Suppressor macrophage treated with lipopolysaccharide for 1 hour (primary cell): Measurements from ENCODE around the gene MDC1.

ENCODE experiments used
- DNase-seq, 3 donors: peaks; one replicate each; pipeline ENCODE4 v3.0.0-alpha.2; 2020 to 2022

MDC1 gene

DNA sequence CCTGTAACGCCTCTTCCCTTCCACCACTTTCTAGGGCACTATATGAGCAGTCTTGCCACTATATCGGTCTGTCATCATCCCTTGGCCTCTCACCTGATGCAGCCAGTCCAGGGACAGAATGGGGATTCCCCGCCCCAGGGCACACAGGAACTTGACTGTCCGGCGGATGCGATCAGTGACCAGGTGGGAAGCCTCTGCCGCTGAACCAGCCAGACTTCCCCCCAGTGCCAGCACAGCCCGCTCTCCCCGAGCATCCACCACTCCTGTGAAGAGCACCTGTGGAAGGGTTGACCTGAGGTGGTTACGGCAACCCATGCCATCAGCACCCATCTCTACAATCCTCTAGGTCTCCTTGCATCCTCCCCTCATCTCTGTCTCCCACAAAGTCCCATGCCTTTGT, 14.1 kb downstream of the MDC1 start:
- DNase-seq, result no peak

DNA sequence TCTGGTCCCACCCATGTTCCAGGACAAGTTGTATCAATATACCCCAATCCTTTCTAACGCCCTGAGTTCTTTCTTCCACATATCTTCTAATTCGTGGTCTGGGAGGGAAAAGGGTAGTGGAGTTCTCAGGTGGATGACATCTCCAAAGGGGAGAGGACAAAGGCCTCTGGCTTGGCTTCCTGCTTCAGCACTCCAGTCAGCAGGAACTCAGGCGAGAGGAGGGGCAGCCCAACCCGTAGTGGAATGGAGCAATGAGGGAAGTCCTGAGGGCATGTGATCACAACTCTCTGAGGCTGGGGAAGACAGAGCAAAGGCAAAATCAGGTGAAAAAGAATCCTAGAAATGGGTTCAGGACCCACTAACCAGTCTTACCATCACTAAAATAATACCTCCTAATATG, 16.7 kb downstream of the MDC1 start:
- peak; percentile 65 to 81 (median 77) for DNase-seq

- DNase-seq, result no peak
Measured at GRCh38 chr6:30696432-30696831, 20.6 kb downstream of the MDC1 start.

DNA sequence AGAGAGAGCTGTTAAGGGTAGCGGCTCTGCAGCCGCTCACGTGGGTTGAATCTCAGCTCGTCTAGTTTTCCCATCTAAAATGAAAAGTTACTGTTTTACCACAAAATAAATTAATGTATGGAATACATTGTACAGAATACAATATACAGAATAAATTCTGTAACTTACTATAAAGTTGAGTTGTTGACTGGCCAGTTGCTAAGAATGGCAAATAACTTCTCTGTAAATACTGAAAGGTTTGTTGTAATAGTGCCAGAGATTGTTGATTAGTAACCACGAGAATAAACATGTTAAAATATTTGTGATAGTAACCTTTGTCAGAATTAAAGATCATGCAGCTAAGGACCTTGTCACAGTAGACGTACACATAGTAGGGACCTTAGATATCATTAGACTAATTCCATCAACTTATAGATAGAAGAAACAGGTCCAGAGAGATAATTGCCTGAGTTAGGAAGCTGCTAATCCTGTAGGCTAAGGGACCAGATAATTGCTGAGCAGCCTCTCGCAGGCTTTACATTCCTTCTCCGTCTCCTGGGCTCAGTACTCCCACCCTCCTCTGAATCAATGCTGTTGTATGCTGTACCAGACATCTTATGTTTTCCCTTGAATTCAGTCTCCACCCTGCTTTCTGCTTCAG, 25.8 kb downstream of the MDC1 start:
- DNase-seq, result no peak

- DNase-seq, result peak; percentile 87 to 97 (median 93)
Measured at GRCh38 chr6:30690403-30691207, 26.5 kb downstream of the MDC1 start, which contains the start of gene NRM. Gene NRM, minus strand, starts transcription at chr6:30690984. Its CDS starts 10 bp downstream, at chr6:30690974.

GRCh38 chr6:30689985-30690384, 27.1 kb downstream of the MDC1 start:
- DNase-seq, result no peak

- no peak for DNase-seq
Measured at GRCh38 chr6:30689022-30689865, 27.8 kb downstream of the MDC1 start.

DNA sequence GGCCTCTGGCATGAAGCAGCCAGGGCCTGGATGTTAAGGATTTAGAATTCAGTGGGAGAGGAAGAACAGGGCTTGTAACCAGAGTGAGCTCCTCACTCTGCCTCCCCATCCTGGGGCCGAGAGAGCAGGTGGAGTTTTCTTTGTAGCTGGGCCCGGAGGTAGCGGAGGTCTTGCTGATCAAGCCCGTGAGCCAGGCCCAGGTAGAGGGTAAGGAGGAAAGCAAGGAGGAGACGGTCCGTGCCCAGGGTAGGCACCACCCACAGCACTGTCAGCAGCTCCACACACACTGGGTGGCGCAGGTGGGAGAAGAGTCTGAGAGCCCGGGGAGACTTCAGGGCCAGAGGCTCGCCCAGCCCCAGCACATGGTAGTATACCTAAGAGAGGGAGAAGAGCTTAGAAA, 28.5 kb downstream of the MDC1 start:
- no peak for DNase-seq

- peak in 1 of 3 donors; percentile 38 for DNase-seq
Measured at GRCh38 chr6:30687659-30688431, 29.2 kb downstream of the MDC1 start.

GRCh38 chr6:30686908-30687658, 30.0 kb downstream of the MDC1 start:
- DNase-seq, result peak; percentile 94 to 97 (median 94)

- DNase-seq, result peak; percentile 83 to 96 (median 92)
Measured at GRCh38 chr6:30686009-30686907, 30.8 kb downstream of the MDC1 start, which contains the start of gene PPP1R18. Gene PPP1R18, minus strand, starts transcription at chr6:30686645. Its CDS starts 627 bp downstream, at chr6:30686018.

DNA sequence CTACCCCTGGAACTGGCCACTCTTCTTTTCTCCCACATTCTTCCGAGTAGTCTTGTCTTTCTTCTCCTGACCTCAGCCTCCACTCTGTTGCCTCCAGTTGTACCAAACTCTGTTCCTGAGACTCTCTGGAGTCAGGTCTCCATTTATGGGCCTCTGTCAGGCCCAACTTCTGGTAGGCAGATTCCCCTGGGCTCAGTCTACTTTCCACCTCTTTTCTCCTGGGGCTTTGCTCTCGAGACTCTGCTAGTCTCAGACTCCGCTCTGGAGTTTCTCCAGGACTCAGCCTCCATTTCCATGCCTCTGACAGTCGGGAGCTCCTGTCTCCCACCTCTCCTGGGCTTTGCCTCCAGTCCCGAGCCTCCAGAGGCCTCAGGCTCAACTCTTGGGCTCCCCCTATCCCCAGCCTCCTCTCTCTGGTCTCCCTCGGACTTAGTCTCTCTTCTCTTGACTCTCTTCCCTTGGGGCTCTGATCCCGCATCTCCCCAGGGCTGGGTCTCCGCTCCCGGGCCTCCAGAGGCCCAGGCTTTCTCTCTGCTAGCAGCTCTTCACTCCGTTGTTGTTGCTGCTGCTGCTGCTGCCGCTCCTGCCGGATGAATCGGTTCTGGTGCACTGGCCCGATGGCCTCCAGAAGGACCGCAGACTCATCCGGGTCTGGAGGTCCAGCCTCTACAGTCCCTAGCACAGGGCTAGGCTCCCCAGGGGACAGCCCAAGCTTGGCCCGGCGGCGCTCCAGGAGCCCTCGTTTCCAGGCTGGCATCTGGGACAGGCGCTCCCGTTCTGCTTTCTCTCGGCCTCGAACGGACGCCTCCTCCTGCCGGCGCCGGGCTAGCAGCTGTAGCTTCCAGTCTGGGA, 31.7 kb downstream of the MDC1 start:
- peak; percentile 47 to 54 (median 49) for DNase-seq

DNA sequence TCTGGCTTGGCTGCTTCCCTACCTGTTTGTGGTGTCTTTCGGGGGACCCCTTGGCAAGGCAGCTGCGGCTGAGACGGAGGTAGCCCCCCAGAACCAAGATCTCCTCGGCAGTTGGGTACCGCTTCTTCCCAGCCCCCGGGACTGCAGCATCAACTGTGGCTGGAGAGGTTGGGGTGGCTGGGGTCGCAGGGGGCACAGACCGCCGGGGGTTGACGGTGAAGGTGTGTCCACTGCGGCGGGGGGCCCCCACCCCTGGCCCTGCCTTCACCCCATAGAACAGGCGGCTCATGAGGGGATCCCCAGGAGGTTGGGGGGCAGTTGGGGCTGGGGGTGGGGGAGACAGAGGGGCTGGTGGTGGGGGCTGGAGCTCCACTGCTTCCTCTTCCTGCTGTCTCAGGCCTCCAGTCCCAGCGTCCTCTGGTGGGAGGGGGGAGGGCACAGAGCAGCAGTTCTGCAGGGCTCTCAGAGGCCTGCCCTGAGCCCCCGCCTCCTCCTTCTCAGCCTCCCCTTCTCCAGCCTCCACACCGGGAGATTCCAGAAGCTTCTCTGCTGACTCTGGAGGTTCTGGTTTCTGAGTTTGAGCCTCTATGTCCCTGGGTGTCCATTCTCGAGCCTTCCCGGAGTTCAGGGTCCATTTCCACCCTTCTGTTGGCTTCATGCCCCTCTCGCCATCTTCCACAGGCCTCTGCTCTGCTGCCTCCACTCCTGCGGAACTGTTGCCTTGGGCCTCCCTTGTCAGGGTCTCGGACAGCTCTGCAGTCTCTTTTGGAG, 32.5 kb downstream of the MDC1 start:
- peak; percentile 86 to 94 (median 88) for DNase-seq

- peak in 1 of 3 donors; percentile 32 for DNase-seq
Measured at GRCh38 chr6:30683980-30684338, 33.1 kb downstream of the MDC1 start.

- peak; percentile 91 to 95 (median 93) for DNase-seq
Measured at GRCh38 chr6:30683183-30683979, 33.7 kb downstream of the MDC1 start.

DNA sequence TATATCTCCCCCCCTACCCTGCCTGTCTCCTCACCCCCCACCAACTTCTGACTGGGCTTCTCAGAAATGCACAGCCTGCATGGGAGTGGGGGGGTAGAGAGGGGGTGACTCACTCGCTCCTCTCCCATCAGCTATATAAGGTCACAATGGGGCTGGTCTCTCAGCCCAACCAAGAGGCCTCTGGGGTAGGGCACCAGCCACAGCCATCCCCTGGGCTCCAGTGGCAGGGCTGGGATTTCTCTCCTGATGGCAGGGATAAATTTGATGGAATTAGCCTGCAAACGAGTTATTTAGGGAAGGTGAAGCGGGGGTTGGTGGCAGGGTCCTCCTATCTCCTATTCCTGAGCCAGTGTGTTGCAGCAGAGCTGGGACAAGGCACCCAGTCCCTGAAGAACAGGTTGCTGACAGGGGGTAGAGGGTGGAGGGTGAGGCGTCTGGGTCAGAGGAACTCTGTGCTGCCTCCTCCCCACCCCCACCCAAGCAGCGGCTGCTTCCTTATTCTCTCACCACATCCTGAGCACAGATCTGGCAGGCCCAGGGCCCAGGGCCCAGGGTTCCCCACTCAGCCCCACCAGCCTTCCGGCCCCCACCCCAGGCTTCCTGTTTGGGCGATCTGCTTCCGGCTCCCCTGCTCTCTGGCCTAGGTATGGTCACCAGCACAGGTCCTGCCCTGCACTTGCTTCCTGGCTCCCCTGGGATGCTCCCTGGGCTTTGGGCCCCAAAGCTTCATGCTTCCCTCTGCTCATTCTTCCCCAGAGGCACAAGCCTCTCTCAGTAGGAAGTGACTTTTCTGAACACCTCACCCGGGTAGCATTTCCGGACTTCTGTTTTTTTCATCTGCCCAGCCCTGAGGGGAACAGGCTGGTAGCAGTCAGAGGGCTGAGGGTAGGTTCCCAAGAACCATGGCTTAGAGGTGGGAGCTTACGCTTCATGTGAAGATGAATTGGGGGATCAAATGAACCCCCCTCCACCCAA, 34.7 kb downstream of the MDC1 start:
- peak; percentile 79 to 90 (median 83) for DNase-seq

- DNase-seq, result no peak
Measured at GRCh38 chr6:30681766-30682142, 35.3 kb downstream of the MDC1 start.
